HG03175 (cell line): Measurements from ENCODE around the gene ZNF462.
"Not testable (repeated sequence)": the region's sequence is repeated elsewhere in the genome, so short reads cannot be mapped to it uniquely, and the experiment has no call there.

ENCODE experiments used
- ATAC-seq: cut with Tn5 transposase; IDR thresholded peaks from one replicate; pipeline ENCODE4 v1.9.1; 2021; ENCODE audit warnings: mild to moderate bottlenecking, moderate library complexity; ENCODE audit not compliant: unreplicated experiment

ZNF462 gene

DNA sequence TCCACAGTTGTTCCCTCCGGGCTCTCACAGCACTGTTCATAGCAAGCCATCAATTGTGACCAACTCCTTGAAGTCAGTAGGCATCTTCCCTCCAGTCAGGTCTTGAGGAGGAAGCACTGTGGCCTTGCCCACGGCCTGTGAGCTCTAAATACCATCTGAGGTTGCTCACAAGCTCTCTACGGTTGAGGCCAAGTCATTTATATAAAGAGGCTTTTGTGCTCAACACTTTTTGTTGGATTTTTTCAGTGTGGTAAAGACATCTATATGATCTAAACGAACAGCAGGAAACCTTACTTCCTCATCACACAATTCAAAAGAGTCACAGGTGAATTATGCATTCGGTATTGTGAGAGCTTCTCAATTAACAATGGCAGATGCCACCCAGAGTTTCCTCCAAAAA lies 97.3 kb downstream of the ZNF462 start:
- ATAC-seq = no peak

DNA sequence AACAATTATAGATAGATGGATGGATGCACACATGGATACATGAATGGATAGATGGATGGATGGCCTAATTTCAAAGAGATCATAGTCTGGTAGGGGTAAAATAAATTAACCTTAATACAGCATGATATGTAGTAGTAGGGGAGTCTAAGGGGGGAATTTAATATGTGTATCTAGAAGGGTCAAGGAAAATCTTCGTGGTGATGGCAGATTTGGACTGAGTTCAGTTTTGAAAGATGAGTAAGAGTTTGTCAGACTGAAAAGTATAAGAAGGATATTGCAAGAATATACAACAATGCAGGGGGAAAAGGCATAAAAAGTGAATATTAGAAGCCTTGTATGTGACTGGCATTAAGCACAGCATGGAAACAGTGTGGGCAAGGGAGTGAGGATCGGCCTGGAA lies 98.7 kb downstream of the ZNF462 start:
- no peak for ATAC-seq

DNA sequence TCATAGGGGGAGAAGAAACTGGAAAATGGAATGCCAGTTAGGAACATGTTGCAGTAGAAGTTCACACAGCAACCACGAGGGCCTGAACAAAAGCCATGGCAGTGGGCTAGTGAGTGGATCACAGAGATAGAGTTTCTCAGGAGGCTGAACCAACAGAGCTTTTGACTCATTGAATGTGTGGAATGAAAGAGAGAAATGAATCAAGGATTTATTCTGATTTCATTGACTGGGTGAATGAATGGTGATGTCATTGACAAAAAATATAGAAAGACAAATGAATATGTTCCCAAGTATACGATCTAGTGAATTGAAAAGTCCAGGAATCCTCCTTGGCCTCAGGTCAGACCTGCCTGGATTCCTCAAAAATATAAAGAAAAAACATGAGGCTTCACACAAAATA lies 99.2 kb downstream of the ZNF462 start:
- no peak for ATAC-seq

DNA sequence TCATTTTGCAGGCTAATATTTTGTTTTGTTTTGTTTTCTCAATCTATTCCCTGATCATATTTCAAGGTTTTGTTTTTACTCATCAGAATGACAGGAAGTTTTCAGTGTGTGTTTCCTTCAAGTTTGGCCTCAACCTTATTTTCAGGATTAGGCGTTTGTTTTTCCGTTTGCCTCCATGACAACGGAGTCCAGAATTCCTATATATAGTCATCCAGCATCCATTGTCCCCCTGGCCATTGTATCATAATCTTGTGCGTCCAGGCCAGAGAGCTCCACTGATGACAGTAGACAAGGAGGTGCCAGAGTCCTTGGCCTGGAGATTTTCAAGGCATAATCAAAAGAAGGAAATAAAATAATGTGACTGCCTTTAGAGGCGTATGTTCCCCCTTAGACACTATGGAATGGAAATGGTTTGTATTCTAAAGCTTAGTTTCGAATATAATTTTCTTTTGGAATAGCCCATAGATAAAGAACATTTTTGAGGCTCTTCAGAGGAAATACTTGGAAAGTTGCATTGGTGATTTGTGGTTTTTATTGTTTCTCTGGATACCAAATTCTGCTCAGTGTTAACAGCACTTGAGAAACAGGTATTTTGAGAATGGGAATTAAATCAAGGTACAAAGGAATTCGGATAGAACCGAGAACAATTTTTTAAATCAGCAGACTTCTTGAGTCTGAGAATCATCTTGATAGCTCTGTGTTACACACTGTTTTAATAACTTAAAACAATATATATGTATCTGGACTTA lies 99.8 kb downstream of the ZNF462 start:
- no peak for ATAC-seq

DNA sequence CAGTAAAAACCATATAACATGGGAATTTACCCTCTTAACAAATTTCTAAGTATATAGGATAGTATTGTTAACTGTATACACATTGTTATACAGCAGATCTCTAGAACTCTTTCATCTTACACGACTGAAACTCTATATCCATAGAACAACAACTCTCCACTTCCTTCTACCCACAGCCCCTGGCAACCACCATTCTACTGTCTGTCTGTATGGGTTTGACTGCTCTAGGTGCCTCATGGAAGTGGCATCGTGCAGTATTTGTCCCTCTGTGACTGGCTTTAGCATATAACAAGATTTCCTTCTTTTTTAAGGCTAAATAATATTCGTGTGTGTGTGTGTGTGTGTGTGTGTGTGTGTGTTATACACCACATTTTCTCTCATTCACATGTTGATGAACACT lies 100.7 kb downstream of the ZNF462 start:
- no peak for ATAC-seq

DNA sequence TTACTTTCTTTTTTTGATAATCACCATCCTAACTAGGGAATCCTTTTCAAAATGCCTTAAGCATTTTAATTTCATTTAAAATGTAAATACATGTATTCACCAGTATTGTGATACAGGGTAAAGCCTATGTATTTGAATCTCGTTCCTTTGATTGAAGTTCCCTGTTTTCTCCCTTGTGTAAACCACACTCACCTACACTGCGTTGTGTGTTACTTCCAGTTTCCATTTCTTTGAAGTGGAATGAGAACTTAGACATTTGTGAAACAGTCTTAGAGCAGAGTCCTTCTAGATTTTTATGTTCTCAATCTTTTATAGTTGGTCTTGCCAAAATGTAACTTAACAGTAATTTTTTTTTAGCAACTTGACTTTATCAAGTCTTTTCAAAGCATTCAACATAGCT lies 101.4 kb downstream of the ZNF462 start:
- ATAC-seq = peak; percentile 59

DNA sequence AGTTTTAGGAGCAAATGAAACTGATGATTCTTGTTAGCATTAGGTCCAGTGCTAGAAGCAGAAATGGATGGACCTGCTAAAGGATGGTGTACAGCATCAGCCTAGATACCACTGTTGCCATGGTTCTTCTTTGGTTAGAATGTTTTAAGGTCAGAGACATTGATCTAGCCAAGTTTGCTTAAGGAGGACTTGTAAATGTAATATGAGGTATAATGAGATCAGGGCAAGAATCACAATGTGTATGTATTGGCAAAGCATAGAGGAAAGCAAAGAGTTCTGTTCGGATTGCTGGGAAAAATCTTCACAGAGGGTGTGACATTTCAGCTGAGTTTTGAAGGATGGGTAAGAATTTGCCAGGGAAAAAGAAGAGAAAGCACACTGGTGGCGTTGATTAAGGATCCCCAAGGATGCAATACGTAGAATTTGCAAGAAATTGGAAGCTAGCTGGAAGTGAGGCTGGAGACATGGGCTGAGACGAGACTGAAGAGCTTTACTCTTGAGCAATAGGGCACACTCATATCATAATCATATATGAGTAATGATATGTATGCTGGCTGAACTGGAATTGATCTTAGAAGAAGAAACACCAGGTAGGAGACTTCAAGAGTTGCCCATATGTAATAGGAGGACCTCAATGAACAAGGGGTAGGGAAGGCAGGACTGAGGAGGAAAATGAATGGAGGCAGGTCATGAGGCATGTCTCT lies 102.0 kb downstream of the ZNF462 start:
- no peak for ATAC-seq

DNA sequence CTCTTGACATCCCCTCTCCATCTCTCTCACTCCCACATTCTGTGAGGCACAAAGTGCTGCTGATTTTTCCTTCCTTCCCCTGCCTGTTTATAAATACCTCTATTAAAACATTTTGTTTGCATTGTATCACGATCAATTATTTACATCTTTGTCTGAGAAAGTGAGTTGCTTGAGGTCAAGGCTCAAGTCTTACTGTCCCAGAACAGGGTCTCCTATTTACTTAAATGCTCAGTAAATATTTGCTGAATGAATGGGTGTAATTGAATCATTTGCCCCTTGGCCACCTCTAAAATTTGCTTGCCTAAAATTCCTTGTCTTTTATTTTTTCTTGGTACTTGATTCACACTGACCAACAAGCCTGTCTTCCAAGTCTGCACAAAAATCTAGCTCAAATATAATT lies 103.5 kb downstream of the ZNF462 start:
- ATAC-seq = no peak

DNA sequence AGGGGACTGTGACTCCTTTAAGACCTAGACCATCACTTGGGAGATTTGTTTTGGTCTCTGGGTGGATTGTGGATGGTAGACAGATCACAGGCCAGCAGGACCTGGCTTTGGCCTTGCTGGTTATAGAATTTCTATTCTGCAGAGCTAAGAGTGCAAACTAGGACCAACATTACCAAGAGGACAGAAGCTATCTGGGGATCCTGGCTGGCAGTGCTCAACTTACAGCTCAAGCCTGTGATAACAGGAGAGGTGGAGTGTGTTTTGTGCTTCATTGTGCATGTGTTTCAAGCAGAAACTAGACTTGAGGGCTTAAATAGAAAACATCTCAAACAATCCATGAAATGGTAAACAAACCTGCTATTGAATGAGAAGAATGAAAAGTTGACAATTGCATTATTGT lies 106.7 kb downstream of the ZNF462 start:
- ATAC-seq = no peak

DNA sequence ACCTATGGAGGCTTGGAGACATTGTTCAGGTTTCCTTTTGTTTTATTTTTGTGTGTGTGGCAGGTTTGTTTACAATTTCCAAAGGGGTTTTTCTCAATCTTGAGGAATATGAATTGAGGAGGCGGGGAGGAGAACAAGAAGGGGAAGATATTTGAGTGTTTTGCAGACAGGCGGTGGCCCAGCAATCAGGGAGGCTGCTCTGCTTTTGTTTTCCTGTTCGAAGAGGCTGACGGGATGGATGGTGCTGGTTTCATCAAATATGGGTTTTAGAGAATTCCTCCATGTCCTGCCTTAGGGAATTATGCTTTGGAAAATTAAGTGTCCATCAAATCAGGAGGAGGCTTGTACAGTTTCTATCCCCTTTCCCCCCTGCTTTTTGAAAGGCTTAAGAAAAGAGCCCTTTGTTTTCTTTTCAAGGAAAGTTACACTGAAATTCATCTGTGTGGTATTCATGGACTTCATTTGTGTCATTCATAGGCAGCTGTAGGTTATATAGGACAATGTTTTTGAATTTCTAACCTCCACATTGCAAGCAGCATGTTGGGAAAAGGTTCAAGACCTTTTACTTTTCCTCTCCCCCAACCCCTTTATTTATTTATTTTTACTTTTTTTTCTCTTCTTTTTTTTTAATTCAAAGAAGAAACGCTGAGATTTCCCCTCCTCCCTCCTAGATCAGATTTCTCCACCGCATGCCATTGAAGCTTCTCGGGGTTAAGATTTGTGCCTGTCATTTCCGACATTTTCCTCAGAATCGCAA lies 107.4 kb downstream of the ZNF462 start:
- ATAC-seq = no peak

DNA sequence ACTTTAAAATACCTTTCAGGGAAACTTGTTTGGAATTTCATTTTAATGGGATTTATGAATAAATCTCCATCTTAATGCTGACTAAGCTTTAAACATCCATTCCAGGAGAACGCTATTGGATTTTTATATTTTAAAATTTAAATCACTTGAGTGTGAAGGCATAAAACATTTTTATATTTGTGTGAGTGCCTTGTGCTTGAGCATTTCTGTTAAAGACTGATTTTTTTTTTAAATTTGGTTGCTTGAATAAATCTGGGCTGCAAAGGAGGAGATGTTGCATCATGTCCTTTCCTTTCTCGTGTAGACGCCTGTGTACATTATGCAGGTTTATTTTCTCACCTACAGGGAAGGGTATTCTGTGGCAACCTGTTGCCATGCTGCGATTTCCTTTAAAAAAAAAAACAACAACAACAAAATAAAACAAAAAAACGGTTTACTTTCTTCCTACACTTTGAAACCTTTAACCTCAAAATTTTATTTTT lies 108.1 kb downstream of the ZNF462 start:
- no peak for ATAC-seq

DNA sequence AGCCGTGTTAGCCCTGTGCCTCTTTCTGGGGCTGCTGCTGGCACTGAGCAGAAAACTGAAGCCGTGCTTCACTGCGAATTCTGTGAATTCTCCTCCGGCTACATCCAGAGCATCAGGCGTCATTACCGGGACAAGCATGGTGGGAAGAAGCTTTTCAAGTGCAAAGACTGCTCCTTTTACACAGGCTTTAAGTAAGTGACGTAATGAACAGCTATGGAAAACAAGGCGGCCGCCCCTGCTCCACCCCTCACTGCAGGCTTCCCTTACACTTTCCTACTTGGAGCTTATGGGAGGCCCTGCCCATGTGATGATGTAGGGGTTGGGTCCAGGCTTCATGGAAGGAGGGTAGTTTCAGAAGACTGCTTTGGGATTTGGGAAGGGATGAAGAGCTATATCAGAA lies 109.1 kb downstream of the ZNF462 start:
- ATAC-seq = no peak

DNA sequence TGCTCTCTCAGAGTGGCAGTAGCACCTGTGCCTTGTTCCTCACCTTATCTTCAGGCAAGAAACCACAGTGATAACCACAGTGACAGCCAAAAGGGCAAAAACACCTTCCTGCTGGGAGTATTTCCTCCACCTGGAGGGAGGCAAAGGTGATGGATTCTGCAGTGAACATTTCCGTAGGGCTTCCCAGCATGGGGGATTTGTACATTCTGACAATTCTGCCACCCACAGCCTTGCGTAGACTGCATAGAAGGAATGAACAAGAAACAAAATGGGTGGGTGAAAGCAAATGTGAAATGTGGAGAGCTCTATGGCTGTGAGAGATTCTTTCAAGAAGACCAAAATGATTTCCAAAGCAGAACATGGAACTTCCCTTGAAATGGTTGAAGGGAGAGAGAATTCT lies 111.4 kb downstream of the ZNF462 start:
- no peak for ATAC-seq

DNA sequence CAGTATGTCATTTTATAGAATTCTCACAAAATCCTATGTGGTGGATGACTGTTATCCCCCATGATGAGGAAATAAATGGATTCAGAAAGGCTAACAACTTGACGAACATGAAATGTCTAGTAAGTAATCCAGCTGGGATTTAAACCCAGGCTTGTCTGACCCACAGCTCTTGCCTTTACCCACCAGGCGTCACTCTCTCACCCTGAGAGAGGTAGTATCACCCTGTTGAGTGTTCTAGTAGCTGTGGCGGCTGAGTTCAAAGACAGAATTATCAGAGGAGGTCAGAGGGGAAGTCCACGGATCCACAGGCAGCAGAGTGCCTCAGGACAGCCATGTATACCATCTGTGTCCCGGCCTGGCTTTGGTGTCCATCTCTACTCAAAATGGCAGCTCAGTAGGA lies 113.8 kb downstream of the ZNF462 start:
- no peak for ATAC-seq

DNA sequence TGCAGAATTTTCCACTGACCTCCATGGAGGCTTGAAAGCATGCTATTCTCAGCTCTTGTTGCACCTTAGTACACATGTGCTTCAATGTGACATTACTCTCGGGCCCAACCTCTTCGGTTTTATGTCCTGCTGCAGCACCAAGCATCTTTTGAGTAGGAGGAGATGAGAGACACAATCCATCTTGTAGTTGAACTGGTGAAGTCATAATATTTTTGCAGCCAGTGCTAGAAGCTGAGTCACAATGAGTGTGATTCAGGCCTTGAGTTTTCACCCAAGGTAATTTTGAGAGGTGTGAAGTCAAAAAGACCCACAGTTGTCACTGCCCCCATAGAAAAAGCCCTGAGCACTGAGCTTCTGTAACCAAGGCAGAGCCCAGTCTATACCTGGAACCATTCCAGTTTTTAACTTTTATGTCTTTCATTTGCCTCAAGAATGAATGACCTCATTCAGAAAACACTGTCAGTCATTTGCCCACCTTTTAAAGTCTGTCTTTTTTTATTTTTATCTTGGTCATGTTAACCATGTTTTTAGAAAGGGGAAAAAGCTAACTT lies 117.7 kb downstream of the ZNF462 start:
- no peak for ATAC-seq

DNA sequence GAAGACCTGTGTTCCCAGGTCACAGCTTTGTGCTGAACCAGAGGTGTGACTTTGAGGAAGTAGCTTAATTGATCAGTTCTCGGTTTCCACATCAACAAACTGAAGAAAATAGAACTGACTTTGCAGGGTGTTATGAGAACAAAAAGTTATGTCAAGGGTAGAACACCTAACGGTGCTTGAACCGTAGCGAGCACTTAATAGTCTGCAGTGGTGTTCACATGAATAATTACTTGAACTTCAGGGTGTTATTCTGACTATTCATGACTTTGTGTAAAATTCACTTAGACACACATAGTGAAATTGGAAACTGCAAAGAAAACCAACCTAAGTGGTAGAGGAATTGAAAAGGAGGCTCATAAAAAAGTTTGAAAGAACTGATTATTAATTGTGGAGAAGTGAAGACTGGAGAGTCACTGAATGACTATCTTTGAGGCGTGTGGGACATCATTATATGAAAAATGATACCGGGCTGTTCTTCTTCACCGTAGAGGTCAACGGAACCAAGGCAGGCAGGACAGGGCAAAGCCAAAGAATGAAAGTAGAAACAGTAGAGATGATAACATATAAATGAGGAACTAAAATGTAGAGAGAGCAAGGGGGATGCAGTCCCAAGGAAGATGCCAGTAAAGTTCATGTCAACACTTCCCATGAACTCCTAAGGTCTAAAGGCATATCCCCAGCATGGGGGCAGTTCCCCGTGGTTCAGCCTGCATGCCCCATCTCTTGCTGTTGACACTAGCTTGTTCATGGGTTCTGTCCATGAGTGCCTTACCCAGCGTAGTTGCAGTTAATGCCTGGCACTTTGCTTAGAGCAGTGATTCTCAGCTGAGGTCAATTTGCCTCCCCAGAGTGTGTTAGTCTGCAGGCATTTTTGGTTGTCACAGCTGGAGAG lies 118.7 kb downstream of the ZNF462 start:
- ATAC-seq = peak; percentile 73

DNA sequence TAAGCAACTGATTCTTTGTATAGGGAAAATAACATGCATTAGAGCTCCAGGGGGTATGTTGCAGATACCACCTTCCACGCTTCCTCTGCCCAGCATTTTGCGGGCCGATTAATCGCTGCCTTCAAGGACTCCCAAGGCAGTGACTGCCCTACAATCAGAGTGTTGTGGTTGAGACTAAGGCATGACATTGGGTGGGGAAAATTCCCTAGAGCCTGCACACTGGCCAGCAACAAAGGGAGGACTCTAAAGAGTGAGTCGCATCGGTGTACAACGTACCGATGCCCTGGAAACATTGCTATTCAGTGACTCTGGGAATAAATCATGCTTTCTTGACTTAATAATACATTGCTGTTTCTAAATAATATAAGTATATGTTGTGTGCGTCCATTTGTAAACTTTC lies 119.7 kb downstream of the ZNF462 start:
- no peak for ATAC-seq

DNA sequence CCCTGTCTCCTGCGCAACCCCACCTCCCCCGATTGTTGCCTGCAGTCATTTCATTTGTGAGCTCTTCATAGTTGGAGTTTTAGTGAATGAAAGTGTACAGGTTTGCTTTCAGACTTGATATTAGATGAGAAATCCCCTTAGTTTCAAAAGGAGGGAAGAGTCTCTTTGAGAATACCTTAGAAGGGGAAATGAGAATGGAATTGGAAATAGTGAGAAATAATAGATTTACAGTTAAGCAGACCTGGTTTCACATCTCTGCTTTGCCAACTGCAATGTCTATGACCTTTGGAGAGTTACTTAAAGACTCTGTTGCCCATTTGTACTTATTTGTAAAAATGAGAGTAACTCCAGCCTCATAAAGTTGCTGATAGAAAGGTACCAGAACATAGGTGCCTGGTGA lies 120.4 kb downstream of the ZNF462 start:
- no peak for ATAC-seq

DNA sequence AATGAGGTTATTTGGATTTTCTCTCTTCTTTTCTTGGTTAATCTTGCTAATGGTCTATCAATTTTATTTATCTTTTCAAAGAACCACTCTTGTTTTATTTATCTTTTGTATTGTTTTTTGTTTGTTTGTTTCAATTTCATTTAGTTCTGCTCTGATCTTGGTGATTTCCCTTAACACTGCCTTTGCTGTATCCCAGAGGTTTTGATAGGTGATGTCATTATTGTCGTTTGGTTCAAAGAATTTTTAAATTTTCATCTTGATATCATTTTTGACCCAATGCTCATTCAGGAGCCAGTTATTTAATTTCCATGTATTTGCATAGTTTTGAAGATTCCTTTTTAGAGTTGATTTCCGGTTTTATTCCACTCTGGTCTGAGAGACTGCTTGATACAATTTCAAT lies 126.9 kb downstream of the ZNF462 start:
- ATAC-seq = not testable (repeated sequence)

DNA sequence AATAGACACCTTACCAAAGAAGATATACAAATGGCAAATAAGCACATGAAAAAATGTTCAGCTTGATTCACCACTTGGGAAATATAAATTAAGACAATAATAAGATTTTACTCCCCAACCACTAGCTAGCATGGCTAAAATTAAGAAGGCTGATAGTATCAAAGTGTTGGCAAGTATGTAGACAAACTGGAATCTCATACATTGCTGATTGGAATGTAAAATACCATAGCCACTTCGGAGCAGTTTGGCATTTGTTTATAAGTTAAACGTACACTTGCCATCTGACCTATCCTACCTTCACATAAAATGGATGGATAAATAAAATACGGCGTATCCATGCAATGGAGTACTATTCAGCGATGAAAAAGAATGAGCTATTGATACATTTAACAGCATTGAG lies 129.2 kb downstream of the ZNF462 start:
- no peak for ATAC-seq

DNA sequence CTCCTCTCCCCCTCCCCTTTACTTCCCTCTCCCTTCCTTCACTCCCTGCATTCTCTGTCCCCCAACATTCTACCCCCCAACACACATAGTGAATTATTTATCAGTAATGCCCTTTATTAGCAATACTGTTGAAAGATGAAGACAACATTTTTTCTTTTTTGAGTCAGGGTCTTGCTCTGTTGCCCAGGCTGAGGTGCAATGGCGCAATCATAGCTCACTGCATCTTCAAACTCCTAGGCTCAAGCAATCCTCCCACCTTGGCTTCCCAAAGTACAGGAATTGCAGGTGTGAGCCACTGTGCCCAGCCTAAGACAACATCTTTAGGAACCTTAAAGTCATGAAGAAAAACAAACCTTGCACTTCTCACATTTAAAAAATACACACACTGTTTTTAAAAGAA lies 130.6 kb downstream of the ZNF462 start:
- no peak for ATAC-seq
